Activated T-helper 1 cell treated with anti-CD3 and anti-CD28 coated beads, Interleukin-2, amount 50 U/mL, for 16 hours (primary cell): ENCODE data around the gene C20orf204.
"Not testable (repeated sequence)": the region's sequence is repeated elsewhere in the genome, so short reads cannot be mapped to it uniquely, and the experiment has no call there.

Experiments
- DNase-seq, 2 donors: peaks; one replicate each; pipeline ENCODE4 v3.0.0-alpha.2; 2020; ENCODE audit warnings: low read depth in 1 of 2, low spot score in 1 of 2

C20orf204 gene, protein sequence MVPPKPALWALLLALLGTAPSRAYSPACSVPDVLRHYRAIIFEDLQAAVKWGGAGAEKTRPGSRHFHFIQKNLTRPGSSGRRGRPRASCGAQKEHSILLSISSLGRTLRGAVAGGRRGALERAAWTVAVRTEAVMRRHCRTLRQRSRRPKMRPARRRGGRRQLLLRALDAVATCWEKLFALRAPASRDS

DNA sequence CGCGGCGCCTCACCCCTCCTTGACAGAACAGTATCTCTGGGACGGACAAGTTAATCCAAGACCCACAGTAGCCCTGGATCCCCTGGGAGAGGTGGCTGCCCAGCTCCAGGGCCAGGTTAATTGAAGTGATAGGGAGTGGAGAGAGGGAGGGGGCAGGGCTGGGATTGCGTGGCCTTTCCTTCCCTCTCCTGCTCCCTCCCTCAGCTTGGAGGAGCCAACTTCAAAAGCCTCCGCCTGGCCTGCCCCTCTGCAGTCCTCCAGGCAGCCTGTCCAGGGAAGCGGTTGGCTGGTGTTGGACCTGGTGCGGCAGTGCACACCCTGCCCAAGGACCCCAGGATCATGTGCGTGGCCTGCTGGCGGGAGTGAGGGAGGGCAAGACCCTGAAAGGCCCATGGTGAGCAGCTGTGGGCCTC is at the start of gene C20orf204:
C20orf204 (plus strand) TSS at position 250 of the 413 bp plus-strand sequence; CDS start at position 392, 142 bp downstream.
- DNase-seq = no peak

DNA sequence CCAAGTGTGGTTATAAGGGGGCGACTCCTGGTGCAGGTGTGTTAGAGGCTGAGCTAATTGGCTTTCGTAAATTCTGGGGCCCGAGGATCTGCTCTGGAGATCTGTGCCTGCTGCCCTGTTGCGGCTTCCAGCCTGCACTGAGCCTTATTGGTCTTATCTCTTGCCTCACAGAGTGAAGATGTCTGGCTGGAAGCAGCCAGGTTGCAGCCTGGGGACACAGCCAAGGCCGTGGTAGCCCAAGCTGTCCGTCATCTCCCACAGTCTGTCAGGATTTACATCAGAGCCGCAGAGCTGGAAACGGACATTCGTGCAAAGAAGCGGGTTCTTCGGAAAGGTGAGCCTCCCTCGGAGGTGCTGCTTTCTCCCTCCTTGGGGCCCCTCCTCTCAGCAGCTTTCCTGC is 35.1 kb upstream of the C20orf204 start:
- DNase-seq = no peak

DNA sequence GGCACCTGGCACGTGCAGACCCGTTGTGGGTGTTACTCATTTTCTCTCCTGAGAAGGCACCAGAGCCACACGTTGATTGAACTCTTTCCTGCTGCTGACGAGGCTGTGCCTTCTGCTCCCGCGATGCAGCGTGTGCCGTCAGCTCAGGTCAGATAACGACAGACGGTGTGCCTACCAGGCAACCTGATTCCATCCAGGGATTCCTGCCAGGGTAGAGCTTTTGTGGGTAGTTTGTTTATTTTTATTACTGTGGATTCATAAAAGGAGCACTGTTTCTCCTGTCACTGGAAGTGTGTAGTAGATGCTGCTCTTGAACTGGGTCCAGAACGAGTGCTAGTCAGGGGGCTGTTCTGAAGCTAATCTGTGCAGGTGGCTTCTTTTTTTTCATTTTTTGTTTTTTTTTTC is 34.4 kb upstream of the C20orf204 start:
- no peak for DNase-seq

DNA sequence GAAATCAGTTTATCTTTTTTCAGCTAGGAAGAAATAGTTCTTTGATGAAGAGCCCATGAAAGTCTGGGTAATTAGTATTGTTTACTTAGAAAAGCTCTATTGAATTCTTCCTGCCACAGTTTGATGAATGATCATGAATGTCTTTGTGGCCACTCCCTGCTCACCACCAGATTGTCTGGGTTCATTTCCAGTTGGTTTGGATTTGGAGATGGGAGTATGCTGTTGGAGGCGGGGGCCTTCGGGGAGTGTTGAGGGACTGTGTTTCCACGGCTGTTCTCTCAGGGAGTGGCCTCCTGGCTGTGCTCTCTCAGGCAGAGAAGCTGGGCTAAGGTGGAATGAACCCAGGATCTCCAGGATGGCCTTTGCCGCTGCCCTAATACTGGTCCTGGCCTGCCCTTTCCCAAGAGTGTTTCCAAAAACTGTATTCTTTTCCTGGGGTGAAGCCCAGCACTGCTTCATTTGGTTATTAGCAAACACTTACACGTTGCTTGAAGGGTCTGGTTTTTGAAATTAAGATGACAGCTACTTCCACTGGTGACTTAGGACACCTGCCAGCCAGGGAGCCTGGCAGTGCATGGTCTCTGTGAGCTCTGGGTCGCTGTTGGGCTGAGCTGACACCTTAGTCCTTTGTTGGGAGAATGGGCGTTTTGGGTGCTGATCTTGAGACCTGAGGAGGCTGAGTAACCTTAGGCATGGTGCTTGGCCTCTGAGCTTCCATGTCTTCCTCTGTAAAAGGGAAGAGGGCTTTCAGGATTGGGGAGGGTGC is 31.8 kb upstream of the C20orf204 start:
- DNase-seq = no peak

DNA sequence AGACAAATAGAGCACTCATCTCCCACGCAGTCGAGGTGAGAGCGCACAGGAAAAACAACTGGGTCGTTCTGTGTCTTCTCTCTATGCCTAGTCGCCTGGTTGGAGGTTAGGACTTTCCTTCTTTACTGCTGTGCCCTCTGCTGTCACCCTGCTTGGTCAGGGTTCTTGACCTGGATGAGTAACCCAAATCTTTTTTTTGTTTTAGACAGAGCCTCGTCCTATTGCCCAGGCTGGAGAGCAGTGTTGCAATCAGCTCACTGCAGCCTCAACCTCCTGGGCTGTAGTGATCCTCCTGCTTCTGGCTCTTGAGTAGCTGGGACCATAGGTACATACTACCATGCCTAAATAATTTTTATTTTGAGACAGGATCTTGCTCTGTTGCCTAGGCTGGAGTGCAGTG is 30.6 kb upstream of the C20orf204 start:
- no peak for DNase-seq

DNA sequence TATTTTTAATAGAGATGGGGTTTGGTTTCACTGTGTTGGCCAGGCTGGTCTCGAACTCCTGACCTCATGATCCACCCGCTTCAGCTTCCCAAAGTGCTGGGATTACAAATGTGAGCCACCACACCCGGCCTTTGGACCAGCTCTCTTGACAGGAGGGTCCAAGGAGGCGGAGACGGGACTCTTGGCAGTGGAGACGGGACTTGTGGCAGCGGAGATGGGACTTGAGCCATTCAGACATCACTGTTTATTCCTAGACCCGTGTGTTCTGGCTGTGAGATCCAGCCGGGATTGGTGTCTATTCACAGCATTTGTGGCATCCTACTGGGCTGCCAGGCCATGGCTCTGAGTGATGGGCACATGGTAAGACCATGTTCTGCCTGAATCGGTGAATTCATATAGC is 29.5 kb upstream of the C20orf204 start:
- no peak for DNase-seq

DNA sequence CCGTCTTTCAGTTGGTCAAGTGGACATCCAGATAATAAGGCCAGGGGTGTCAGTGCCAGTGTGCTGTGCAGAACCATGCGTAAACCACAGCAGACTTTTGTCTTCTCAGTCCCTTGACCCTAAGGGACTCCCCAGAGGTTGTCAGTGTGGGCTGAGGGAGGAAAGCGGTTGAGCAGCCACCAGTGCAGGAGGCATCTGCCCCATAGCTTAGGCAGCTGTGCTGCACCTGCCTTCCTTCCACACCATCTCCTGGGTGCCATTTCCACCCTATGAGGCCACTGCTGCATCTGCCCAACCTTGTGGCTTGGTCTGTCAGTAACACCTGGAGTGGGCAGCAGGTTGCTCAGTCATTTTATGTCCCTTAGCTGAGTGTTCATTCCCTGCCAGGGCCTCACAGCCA is 29.1 kb upstream of the C20orf204 start:
- DNase-seq = no peak

DNA sequence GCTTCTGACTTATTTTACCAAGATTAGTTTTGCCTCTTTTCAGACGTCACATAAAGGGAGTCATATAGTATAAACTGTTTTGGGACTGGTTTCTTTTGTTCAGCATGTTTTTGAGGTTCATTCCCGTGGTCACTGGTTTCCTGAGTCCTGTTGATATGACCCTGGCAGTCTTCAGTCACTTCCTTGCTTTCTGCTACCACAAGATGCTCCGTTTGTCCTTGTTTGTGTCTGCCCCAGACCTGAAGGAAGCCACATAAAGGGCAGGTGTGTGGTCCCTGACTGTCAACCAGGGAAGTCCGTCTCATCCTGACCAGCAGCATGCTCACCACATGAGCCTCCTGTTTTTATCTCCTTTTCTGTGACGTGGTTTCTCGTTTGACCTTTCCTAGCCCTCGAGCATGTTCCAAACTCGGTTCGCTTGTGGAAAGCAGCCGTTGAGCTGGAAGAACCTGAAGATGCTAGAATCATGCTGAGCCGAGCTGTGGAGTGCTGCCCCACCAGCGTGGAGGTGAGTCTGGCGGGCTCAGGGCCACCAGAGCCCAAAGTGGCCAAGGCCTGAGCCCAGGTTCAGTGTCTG is 26.1 kb upstream of the C20orf204 start:
- DNase-seq = no peak

DNA sequence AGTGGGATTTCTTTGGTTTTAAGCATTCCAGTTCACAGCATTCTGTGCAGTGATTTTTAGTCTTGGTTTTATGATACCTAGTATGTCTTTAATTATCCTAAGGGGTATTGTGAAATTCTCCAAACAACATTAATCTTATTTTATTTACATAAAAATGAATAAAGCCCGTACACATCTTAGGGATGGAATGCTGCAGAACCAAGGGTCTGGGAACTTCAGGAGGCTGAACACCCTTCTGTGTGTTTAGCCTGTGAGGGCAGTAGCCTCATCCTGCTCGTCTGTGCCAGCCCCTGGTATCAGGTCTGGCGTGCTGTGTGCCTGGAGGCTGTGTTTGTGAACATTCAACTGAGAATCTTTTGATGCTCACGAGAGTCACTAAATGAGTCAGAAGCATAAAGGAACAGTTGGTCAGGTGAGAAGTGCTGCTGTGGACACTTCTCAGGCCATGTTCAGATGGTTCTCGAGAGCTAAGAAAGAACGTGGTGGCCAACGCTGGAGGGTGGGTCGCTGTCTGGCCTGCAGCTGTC is 25.2 kb upstream of the C20orf204 start:
- no peak for DNase-seq

DNA sequence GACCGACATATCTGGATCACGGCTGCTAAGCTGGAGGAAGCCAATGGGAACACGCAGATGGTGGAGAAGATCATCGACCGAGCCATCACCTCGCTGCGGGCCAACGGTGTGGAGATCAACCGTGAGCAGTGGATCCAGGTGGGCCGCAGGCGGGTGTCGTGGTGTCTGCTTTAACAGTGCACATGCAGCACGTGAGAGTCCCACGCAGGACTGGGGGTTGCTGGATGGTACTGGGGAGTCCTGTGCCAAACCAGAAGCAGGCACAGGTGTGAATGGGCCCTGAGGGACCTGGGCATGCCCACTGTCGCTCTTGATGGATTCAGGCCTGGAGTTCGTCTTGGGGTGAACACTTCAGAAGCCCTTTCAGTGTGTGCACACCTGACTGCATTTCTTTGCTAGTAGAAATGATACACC is 24.6 kb upstream of the C20orf204 start:
- DNase-seq = no peak

DNA sequence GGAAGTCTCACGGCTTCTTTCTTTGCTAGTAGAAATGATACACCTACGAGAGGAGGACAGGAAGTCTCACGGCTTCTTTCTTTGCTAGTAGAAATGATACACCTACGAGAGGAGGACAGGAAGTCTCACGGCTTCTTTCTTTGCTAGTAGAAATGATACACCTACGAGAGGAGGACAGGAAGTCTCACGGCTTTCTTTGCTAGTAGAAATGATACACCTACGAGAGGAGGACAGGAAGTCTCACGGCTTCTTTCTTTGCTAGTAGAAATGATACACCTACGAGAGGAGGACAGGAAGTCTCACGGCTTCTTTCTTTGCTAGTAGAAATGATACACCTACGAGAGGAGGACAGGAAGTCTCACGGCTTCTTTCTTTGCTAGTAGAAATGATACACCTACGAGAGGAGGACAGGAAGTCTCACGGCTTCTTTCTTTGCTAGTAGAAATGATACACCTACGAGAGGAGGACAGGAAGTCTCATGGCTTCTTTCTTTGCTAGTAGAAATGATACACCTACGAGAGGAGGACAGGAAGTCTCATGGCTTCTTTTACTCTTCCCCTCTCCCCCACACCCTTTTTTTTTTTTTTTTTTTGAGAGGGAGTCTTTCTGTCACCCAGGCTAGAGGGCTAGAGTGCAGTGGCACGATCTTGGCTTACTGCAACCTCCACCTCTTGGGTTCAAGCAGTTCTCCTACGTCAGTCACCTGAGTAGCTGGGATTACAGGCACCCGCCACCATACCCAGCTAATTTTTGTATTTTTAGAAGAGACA is 23.4 kb upstream of the C20orf204 start:
- DNase-seq = not testable (repeated sequence)

DNA sequence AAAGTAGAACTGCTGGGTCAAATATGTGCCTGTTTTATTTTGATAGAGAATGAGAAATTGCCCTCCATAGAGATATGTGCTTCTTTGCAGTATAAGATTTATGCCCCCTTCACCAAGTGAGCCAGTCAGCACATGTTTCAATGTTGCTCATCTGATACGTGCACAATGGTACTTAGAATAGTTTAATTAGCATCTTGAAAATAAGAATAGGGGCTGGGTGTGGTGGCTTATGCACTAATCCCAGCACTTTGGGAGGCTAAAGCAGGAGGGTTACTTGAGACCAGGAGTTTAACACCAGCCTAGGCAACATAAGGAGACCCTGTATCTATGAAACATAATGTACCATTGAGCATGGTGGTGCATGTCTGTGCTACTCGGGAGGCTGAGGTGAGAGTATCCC is 20.3 kb upstream of the C20orf204 start:
- DNase-seq = no peak

DNA sequence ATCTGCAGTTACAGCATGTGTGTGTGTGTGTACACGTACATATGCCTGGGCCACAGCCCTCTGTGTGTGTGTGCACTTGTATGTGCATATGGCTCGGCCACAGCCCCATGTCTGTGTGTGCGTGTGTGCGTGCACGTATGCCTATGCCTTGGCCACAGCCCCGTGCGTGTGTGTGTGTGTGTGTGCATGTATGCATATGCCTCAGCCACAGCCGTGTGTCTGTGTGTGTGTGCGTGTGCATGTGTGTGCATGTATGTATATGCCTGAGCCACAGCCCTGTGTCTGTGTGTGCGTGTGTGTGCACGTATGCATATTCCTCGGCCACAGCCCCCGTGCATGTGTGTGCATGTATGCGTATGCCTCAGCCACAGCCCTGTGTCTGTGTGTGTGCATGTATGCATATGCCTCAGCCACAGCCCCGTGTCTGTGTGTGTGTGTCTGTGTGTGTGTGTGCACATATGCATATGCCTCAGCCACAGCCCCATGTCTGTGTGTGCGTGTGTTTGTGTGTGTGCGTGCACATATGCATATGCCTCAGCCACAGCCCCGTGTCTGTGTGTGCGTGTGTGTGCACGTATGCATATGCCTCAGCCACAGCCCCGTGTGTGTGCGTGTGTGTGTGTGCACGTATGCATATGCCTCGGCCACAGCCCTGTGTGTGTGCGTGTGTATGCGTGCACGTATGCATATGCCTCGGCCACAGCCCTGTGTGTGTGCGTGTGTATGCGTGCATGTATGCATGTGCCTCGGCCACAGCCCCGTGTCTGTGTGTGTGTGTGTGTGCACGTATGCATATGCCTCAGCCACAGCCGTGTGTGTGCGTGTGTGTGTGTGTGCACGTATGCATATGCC is 14.6 kb upstream of the C20orf204 start:
- no peak for DNase-seq

DNA sequence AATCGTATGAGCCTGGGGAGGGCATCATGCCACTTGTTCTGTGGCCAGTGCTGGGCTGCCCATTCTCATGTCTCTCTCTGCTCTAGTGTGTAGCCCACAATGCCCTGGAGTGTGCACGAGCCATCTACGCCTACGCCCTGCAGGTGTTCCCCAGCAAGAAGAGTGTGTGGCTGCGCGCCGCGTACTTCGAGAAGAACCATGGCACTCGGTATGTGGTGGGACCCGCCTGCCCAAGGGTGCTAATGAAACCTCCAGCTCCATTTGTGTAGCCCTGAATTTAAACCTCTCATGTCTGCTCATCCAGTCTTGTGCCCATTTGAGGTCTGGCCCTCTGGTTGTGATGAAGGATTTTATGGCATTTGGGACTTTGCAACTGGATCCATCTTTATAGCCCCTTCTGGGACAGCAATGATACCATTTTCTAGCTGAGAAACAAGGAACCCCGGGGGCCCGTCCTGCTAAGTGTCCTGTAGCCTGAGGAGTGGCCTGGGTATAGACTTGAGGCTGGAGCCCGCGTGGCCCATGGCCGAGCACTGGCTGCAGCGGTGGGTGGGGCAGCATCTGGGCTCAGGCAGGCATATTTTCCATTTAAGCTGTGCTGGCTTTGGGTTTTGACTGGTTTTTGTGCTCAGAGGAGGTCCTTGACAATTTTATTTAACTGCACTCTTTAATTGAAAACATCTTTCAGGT is 13.2 kb upstream of the C20orf204 start:
- DNase-seq = no peak

DNA sequence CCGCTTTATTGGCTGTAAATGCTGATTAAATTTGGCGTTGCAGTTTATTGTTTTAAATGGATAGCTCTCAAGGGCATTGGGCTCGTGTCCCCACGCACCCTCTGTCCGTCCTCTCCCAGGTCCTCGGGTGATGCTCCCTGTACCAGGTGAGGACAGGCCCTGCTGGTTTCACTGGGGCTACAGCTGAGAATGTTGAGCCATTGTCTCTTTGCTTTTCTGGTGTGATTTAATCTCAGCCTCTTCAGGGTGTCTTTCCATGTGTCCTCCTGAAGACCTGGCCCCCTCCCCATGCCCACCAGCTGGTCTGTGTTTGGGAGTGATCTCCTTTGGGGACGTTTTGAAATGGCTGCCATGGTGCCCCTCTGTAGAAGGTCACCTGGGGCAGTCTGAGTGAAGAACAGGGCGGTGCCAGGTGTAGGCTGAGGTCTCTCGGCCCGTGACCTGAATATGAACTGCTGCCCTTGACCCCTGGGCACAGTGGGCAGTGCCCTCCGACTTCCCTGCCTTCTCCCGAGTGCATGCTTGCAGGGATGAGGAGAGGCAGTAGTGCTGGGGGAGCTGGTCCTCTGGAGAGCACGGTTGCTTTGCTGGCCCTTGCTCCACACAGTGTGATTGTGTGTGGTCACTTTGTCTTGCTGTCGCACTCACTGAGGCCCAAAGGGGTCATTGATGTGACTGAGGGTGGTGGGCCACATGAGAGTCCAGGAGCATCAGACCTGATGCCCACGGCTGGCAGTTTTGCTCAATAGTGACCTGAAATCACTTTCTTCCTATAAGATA is 12.4 kb upstream of the C20orf204 start:
- DNase-seq = no peak

DNA sequence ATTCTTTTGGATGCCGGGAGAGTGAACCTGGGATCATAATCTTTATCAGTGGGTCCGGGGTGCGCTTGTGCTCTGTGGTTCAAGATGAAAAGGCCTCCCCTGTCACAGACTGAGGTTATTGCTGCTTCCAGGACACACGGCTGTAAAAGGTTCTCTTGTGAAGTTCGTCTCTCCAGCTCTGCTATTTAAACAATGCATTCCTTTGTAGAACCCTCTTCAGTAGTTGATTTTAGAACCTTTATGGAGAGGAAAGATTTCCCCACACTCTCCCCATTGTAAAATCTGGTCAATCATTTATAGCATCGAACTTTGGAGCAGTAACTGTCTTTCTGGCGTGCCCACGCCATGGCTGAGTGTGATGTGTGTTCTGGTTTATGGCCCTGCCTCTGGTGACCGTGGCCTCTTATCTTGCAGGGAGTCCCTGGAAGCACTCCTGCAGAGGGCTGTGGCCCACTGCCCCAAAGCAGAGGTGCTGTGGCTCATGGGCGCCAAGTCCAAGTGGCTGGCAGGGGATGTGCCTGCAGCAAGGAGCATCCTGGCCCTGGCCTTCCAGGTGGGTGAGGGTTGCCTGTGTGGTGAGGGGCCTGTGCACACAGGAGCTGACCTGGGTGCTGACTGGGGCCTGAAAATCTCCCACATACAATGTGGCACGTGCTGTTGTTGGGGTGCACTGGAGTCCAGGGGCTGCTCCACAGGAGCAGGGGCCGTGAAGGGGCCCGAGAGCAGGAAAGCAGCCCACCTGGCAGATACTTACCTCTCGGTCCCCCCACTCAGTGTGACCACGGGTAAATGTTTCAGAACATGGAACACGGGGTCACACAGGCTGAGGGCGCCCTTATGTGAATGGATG is 11.6 kb upstream of the C20orf204 start:
- DNase-seq = no peak

DNA sequence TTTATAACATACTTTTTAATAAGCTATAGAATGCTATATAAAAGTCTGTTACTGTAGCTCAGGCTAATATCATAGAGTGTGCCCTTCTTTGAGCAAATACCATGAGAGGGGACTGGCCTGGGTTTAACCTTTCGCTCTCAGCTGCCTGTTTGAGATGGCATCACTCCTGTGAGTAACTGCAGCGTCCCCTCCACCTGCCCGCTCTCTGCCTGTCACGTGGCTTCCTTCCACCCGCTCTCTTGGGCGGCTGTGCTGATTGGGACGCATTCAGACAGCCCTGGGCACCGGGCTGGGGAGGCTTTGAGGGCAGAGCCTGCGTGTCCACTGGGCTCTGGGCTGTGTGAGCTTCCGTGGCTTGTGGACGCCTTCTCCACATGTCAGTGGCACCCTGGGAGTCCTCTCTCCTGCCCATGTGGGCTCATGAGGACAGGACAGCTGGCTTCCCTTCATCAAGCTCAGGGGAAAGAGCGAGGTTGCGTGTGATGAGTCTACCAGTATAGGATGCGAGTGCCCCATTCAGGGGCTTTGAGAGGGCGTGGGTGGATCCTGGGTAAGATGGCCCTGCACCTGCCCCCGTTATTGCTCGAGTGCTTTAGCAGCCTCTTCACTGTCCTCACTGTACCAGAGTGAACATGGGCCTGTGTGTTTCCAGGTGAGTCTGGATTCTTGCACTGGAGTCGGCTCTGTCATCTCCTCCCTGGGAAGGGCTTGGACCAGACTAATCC is 10.7 kb upstream of the C20orf204 start:
- no peak for DNase-seq
